Liver (tissue), 9 donors: Measurements from ENCODE around the gene PIP4K2C. TPM values are rescaled to one million over a fixed set of nuclear protein-coding genes. Genes with fewer than 3 reads are reported as not detected.

Experiments
- DNase-seq: peaks from one replicate; pipeline ENCODE4 v3.0.0-alpha.2; 2017; ENCODE audit warnings: low spot score
- H3K27ac ChIP-seq, 2 donors: one replicate each; pipeline ENCODE4 v1.7.0; 2013; ENCODE audit warnings: inconsistent platforms in 2 of 2, low read length in 2 of 2, control low read depth in 1 of 2, low read depth in 1 of 2, mild to moderate bottlenecking in 1 of 2
- H3K27me3 ChIP-seq, 4 donors: one replicate each; pipeline versions ENCODE4 v1.6.1 to v1.7.0; 2013; ENCODE audit warnings: low read length in 3 of 4, inconsistent platforms in 1 of 4, mild to moderate bottlenecking in 1 of 4, moderate library complexity in 1 of 4; ENCODE audit not compliant: control insufficient read depth in 4 of 4, insufficient read depth in 4 of 4
- H3K36me3 ChIP-seq, 4 donors: one replicate each; pipeline versions ENCODE4 v1.6.1 to v1.7.0; 2013; ENCODE audit warnings: low read length in 3 of 4, mild to moderate bottlenecking in 3 of 4, low read depth in 1 of 4, moderate library complexity in 1 of 4; ENCODE audit not compliant: control insufficient read depth in 4 of 4, insufficient read depth in 3 of 4
- H3K4me1 ChIP-seq, 4 donors: one replicate each; pipeline versions ENCODE4 v1.6.1 to v1.7.0; 2013; ENCODE audit warnings: low read length in 3 of 4, mild to moderate bottlenecking in 3 of 4, moderate library complexity in 1 of 4; ENCODE audit not compliant: control insufficient read depth in 4 of 4, insufficient read depth in 4 of 4
- H3K4me3 ChIP-seq, 3 donors: one replicate each; pipeline versions ENCODE4 v1.6.1 to v1.7.0; 2013; ENCODE audit warnings: low read length in 3 of 3, control low read depth in 1 of 3, low read depth in 1 of 3, mild to moderate bottlenecking in 1 of 3
- H3K9ac ChIP-seq, 2 donors: one replicate each; pipeline ENCODE4 v1.7.0; 2013; ENCODE audit warnings: low read length in 2 of 2, mild to moderate bottlenecking in 2 of 2, moderate library complexity in 2 of 2, control low read depth in 1 of 2, low read depth in 1 of 2
- H3K9me3 ChIP-seq, 4 donors: one replicate each; pipeline versions ENCODE4 v1.6.1 to v1.7.0; 2013; ENCODE audit warnings: low read length in 3 of 4; ENCODE audit not compliant: control insufficient read depth in 4 of 4
- EGR1 ChIP-seq, 2 donors: IDR thresholded peaks; 2 replicates each; pipeline ENCODE4 v1.6.1; 2016 to 2018; ENCODE audit warnings: antibody characterized with exemption in 2 of 2, low read depth in 2 of 2
- FOXA1 ChIP-seq: IDR thresholded peaks from 2 replicates; pipeline ENCODE4 v1.6.1; 2016; ENCODE audit warnings: antibody characterized with exemption
- FOXA2 ChIP-seq: IDR thresholded peaks from 2 replicates; pipeline ENCODE4 v1.6.1; 2016; ENCODE audit warnings: antibody characterized with exemption
- GABPA ChIP-seq, 2 donors: IDR thresholded peaks in 1 of 2; conservative IDR thresholded peaks in 1 of 2; 2 replicates each; pipeline ENCODE4 v1.6.1; 2016; ENCODE audit warnings: antibody characterized with exemption in 2 of 2, mild to moderate bottlenecking in 1 of 2, moderate library complexity in 1 of 2
- HNF4A ChIP-seq, 2 donors: conservative IDR thresholded peaks; 2 replicates each; pipeline ENCODE4 v1.6.1; 2016; ENCODE audit warnings: antibody characterized with exemption in 2 of 2, mild to moderate bottlenecking in 2 of 2
- HNF4G ChIP-seq: IDR thresholded peaks from 2 replicates; pipeline ENCODE4 v1.6.1; 2016; ENCODE audit warnings: antibody characterized with exemption
- JUND ChIP-seq, 2 donors: IDR thresholded peaks; 2 replicates each; pipeline ENCODE4 v1.6.1; 2016; ENCODE audit warnings: antibody characterized with exemption in 2 of 2
- NR2F2 ChIP-seq: IDR thresholded peaks from 2 replicates; pipeline ENCODE4 v1.6.1; 2016; ENCODE audit warnings: antibody characterized with exemption
- RAD21 ChIP-seq, 2 donors: IDR thresholded peaks; 2 replicates each; pipeline ENCODE4 v1.6.1; 2016; ENCODE audit warnings: antibody characterized with exemption in 2 of 2, mild to moderate bottlenecking in 2 of 2
- RXRA ChIP-seq, 2 donors: IDR thresholded peaks; 2 replicates each; pipeline ENCODE4 v1.6.1; 2017 to 2018; ENCODE audit warnings: antibody characterized with exemption in 2 of 2, mild to moderate bottlenecking in 1 of 2
- SP1 ChIP-seq: IDR thresholded peaks from 2 replicates; pipeline ENCODE4 v1.6.1; 2018; ENCODE audit warnings: antibody characterized with exemption, mild to moderate bottlenecking
- TAF1 ChIP-seq: conservative IDR thresholded peaks from 2 replicates; pipeline ENCODE4 v1.6.1; 2016; ENCODE audit warnings: antibody characterized with exemption, mild to moderate bottlenecking
- YY1 ChIP-seq: IDR thresholded peaks from 2 replicates; pipeline ENCODE4 v1.6.1; 2016; ENCODE audit warnings: antibody characterized with exemption, mild to moderate bottlenecking
- WGBS: extraction: QIAGEN DNeasy Blood & Tissue Kit; methylation state at CpG from one replicate; pipeline ENCODE4 v1.1.7; 2013; 5-methylcytosine and 5-hydroxymethylcytosine counted together
- polyA plus RNA-seq, 2 donors: library from polyadenylated mRNA; stranded (reverse) in 1 of 2; unstranded in 1 of 2; fragments of 200-250 nt in 1 of 2; fragments of >200 nt in 1 of 2; fragmentation: Nextera tagmentation in 1 of 2; extraction: Ambion mirVana in 1 of 2; gene quantifications; one replicate each; pipeline versions ENCODE4 v1.2.1 to v1.2.3, GENCODE V29; 2013 to 2015
- total RNA-seq, 2 donors: library from RNA; depleted of rRNA; stranded (reverse); fragments of >200 nt; gene quantifications; one replicate each; pipeline ENCODE4 v1.2.3, GENCODE V29; 2014
- TF ChIP-seq, protein P1 (sequence below): IDR thresholded peaks from 2 replicates; pipeline ENCODE4 v1.6.1; 2016; ENCODE audit warnings: antibody characterized with exemption
- TF ChIP-seq, protein P2 (sequence below): IDR thresholded peaks from 2 replicates; pipeline ENCODE4 v1.6.1; 2016; ENCODE audit warnings: antibody characterized with exemption
- TF ChIP-seq, protein P3 (sequence below): IDR thresholded peaks from 2 replicates; pipeline ENCODE4 v1.6.1; 2016; ENCODE audit warnings: antibody characterized with exemption
- TF ChIP-seq, protein P4 (sequence below): fragments of 150-350 bp; IDR thresholded peaks from 2 replicates; pipeline ENCODE4 v1.5.1; 2017; ENCODE audit warnings: improper control_type of control experiment, low read depth, low read length; ENCODE audit not compliant: missing input control
- TF ChIP-seq, protein P5 (sequence below): IDR thresholded peaks from 2 replicates; pipeline ENCODE4 v1.6.1; 2016; ENCODE audit warnings: antibody characterized with exemption, mild to moderate bottlenecking
- donor health status: healthy.
- donor health status: healthy.
- donor health status: healthy.
- donor health status: healthy.
- donor health status: healthy.

PIP4K2C gene
- total and polyA plus RNA-seq, 4 donors: 6.5 to 11.9 (median 9.4) TPM

DNA sequence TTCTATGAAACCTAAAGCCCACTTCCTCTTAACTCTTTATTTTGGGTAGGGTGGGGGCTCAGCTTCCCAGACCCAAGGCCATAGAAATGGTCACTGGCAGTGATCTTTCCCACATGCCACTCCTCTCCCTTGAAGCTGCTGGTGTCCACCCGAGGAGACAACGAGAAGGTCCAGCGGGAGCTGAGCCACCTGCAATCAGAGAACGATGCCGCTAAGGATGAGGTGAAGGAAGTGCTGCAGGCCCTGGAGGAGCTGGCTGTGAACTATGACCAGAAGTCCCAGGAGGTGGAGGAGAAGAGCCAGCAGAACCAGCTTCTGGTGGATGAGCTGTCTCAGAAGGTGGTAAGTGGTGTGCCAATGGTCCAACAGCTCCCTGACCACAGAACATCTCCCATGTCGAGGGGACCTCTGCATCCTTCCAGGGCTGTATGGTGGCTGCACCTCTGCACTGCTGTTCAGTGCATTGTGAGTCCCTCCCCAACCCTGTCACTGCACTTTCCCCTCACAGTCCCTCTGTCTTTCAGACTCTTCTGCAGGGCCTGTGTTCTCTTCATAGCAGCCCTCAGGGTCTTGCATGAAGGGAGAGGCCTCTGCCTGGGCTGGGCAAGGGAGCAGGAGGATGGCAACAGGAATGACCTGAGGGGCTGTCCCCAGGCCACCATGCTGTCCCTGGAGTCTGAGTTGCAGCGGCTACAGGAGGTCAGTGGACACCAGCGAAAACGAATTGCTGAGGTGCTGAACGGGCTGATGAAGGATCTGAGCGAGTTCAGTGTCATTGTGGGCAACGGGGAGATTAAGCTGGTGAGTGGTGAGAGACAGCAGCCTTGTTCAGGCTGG, 18.8 kb upstream of the PIP4K2C start:
- Histone ChIP-seq H3K9ac (no peak overlapping the region), H3K27me3 (peaks cover 0 to 7% (median 0%) of the 10 kb centered on the region in 4 donors), H3K27ac (no peak overlapping the region), H3K4me1 (no peaks in the 10 kb centered on the region), H3K9me3 (no peaks in the 10 kb centered on the region), H3K4me3 (no peak overlapping the region), H3K36me3 (no peaks in the 10 kb centered on the region)
- DNase-seq: no peak
- TF ChIP-seq RAD21 (IDR thresholded peaks at IDR 0.05): no peak
- no peak for TF ChIP-seq YY1
- no peak for TF ChIP-seq HNF4A (conservative IDR thresholded peaks at IDR 0.05)
- TF ChIP-seq HNF4G: no peak
- TF ChIP-seq, protein P1, sequence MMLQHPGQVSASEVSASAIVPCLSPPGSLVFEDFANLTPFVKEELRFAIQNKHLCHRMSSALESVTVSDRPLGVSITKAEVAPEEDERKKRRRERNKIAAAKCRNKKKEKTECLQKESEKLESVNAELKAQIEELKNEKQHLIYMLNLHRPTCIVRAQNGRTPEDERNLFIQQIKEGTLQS: no peak
- TF ChIP-seq RXRA (IDR thresholded peaks at IDR 0.05): no peak
- no peak for TF ChIP-seq GABPA (IDR thresholded peaks at IDR 0.05 in 1 of 2, conservative IDR thresholded peaks at IDR 0.05 in 1 of 2)
- no peak for TF ChIP-seq SP1
- TF ChIP-seq, protein P2, sequence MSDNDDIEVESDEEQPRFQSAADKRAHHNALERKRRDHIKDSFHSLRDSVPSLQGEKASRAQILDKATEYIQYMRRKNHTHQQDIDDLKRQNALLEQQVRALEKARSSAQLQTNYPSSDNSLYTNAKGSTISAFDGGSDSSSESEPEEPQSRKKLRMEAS: no peak
- TF ChIP-seq, protein P3, sequence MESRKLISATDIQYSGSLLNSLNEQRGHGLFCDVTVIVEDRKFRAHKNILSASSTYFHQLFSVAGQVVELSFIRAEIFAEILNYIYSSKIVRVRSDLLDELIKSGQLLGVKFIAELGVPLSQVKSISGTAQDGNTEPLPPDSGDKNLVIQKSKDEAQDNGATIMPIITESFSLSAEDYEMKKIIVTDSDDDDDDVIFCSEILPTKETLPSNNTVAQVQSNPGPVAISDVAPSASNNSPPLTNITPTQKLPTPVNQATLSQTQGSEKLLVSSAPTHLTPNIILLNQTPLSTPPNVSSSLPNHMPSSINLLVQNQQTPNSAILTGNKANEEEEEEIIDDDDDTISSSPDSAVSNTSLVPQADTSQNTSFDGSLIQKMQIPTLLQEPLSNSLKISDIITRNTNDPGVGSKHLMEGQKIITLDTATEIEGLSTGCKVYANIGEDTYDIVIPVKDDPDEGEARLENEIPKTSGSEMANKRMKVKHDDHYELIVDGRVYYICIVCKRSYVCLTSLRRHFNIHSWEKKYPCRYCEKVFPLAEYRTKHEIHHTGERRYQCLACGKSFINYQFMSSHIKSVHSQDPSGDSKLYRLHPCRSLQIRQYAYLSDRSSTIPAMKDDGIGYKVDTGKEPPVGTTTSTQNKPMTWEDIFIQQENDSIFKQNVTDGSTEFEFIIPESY: no peak
- TF ChIP-seq FOXA2: no peak
- TF ChIP-seq NR2F2: no peak
- TF ChIP-seq FOXA1: no peak
- TF ChIP-seq JUND (IDR thresholded peaks at IDR 0.05): no peak
- no peak for TF ChIP-seq EGR1 (IDR thresholded peaks at IDR 0.05; ENCODE audit: low read depth in 2 of 2)
- no peak for TF ChIP-seq TAF1
- TF ChIP-seq, protein P4, sequence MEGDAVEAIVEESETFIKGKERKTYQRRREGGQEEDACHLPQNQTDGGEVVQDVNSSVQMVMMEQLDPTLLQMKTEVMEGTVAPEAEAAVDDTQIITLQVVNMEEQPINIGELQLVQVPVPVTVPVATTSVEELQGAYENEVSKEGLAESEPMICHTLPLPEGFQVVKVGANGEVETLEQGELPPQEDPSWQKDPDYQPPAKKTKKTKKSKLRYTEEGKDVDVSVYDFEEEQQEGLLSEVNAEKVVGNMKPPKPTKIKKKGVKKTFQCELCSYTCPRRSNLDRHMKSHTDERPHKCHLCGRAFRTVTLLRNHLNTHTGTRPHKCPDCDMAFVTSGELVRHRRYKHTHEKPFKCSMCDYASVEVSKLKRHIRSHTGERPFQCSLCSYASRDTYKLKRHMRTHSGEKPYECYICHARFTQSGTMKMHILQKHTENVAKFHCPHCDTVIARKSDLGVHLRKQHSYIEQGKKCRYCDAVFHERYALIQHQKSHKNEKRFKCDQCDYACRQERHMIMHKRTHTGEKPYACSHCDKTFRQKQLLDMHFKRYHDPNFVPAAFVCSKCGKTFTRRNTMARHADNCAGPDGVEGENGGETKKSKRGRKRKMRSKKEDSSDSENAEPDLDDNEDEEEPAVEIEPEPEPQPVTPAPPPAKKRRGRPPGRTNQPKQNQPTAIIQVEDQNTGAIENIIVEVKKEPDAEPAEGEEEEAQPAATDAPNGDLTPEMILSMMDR: no peak
- TF ChIP-seq, protein P5, sequence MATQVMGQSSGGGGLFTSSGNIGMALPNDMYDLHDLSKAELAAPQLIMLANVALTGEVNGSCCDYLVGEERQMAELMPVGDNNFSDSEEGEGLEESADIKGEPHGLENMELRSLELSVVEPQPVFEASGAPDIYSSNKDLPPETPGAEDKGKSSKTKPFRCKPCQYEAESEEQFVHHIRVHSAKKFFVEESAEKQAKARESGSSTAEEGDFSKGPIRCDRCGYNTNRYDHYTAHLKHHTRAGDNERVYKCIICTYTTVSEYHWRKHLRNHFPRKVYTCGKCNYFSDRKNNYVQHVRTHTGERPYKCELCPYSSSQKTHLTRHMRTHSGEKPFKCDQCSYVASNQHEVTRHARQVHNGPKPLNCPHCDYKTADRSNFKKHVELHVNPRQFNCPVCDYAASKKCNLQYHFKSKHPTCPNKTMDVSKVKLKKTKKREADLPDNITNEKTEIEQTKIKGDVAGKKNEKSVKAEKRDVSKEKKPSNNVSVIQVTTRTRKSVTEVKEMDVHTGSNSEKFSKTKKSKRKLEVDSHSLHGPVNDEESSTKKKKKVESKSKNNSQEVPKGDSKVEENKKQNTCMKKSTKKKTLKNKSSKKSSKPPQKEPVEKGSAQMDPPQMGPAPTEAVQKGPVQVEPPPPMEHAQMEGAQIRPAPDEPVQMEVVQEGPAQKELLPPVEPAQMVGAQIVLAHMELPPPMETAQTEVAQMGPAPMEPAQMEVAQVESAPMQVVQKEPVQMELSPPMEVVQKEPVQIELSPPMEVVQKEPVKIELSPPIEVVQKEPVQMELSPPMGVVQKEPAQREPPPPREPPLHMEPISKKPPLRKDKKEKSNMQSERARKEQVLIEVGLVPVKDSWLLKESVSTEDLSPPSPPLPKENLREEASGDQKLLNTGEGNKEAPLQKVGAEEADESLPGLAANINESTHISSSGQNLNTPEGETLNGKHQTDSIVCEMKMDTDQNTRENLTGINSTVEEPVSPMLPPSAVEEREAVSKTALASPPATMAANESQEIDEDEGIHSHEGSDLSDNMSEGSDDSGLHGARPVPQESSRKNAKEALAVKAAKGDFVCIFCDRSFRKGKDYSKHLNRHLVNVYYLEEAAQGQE: no peak
- WGBS: 91% methylated on average over 12 of the region's 12 CpGs
